ENCODE data around the gene ARHGAP24. TPM values are rescaled to one million over a fixed set of nuclear protein-coding genes. Genes with fewer than 3 reads are reported as not detected.
"Not testable (repeated sequence)": the region's sequence is repeated elsewhere in the genome, so short reads cannot be mapped to it uniquely, and the experiment has no call there.

Gene ARHGAP24
- total and polyA plus RNA-seq, 12 donors: 0.72 to 53.4 (median 4.4) TPM

DNA sequence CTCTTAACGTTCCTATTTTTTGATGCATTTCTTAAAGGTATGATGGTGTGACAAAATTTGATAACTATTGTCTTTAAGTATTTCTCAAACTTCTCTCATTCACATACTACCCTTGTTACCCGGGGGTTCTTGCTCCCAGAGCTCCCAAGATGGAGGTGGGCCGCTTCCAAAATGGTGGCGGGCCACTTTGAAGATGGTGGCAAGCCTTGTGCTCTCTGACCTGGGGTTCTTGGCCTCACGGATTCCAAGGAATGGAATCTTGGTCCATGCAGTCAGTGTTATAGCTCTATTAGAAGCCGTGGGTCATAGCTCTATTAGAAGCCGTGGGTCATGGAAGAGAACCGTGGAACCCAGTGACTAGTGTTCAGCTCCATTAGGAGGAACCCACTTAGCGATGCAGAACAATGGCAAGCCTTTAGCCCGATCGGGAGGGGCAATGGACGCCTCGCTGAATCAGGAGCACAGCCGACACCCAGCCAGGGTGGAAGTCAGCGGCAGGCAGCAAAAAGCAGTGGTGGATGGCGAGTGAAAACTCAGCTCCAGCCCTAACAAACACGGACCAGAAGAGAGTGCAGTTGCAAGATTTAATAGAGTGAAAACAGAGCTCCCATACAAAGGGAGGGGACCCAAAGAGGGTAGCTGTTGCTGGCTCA is 481.5 kb downstream of the ARHGAP24 start:
- no peak for DNase-seq
- intact Hi-C loops (cut with DNase I): no loop called here

DNA sequence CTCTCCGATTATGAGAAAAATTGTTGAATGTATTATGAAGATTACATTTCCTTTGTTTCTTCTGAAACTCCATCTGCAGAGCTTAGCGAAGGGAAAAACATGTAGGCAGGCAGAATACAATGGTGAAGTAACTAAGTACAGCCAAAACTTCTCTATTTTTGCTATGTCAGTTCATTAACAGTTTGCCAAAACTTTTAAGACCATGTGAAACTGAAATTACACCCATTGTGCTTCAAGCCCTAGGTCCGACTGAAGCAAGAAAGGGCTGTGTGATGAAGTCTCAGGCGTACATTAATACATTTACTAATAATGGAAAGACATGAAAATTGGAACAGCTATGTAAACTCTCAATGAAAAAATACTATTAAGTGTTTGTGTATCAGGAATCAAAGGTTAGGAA is 486.9 kb downstream of the ARHGAP24 start:
- TF ChIP-seq POLR2A (IDR thresholded peaks at IDR 0.05): no peak
- TF ChIP-seq, protein P1, sequence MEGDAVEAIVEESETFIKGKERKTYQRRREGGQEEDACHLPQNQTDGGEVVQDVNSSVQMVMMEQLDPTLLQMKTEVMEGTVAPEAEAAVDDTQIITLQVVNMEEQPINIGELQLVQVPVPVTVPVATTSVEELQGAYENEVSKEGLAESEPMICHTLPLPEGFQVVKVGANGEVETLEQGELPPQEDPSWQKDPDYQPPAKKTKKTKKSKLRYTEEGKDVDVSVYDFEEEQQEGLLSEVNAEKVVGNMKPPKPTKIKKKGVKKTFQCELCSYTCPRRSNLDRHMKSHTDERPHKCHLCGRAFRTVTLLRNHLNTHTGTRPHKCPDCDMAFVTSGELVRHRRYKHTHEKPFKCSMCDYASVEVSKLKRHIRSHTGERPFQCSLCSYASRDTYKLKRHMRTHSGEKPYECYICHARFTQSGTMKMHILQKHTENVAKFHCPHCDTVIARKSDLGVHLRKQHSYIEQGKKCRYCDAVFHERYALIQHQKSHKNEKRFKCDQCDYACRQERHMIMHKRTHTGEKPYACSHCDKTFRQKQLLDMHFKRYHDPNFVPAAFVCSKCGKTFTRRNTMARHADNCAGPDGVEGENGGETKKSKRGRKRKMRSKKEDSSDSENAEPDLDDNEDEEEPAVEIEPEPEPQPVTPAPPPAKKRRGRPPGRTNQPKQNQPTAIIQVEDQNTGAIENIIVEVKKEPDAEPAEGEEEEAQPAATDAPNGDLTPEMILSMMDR (IDR thresholded peaks at IDR 0.05): no peak
- WGBS, 4 donors: 79 to 86% (median 83%) methylated on average over 4 of the region's 4 CpGs
- no peak overlapping the region for H3K4me3 ChIP-seq
- no peaks in the 10 kb centered on the region for H3K4me1 ChIP-seq (replicated peaks in 1 of 2)
- DNase-seq: no peak
- no peaks in the 10 kb centered on the region for H3K9me3 ChIP-seq (replicated peaks in 1 of 3)
- H3K27me3 ChIP-seq: no peaks in the 10 kb centered on the region
- intact Hi-C loops (cut with DNase I): no loop called here
- H3K27ac ChIP-seq: no peak overlapping the region
- no peaks in the 10 kb centered on the region for H3K36me3 ChIP-seq (replicated peaks in 1 of 2)

More for the DNA sequence above, 481.5 kb downstream of the ARHGAP24 start:
- no peak overlapping the region for H3K27ac ChIP-seq
- H3K36me3 ChIP-seq (replicated peaks in 1 of 2): no peaks in the 10 kb centered on the region
- H3K9me3 ChIP-seq (replicated peaks in 1 of 3): no peaks in the 10 kb centered on the region
- no peaks in the 10 kb centered on the region for H3K4me1 ChIP-seq (replicated peaks in 1 of 2)
- H3K27me3 ChIP-seq: no peaks in the 10 kb centered on the region
- WGBS, 4 donors: 90 to 92% (median 92%) methylated on average over 17 of the region's 17 CpGs
- no peak for TF ChIP-seq POLR2A (IDR thresholded peaks at IDR 0.05)
- TF ChIP-seq, protein P1 (IDR thresholded peaks at IDR 0.05): no peak
- no peak overlapping the region for H3K4me3 ChIP-seq

DNA sequence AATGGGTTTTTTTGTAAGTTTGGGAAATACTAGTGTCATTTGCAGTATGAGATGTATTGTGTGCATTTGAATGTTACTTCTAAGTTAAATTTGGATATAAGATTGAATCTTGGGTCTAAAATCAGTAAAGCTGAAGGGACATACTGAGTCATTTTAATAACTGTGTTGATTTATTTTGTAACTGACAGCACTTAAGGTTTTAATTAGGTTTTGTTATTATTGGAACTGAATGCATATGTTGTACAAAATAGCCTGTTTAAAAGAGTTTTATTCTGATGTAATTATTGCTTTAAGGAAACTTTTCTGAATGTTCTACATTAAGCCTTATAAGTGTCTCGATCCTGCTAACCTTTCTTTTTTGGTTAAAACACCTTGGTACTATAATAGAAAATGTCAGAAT is 488.3 kb downstream of the ARHGAP24 start:
- no peaks in the 10 kb centered on the region for H3K9me3 ChIP-seq (replicated peaks in 1 of 3)
- intact Hi-C loops (cut with DNase I): no loop called here
- DNase-seq: no peak
- no peak overlapping the region for H3K4me3 ChIP-seq
- 85 to 97% (median 94%) methylated on average over 1 of the region's 1 CpG for WGBS, 4 donors
- H3K27ac ChIP-seq: no peak overlapping the region
- H3K4me1 ChIP-seq (replicated peaks in 1 of 2): no peaks in the 10 kb centered on the region
- TF ChIP-seq POLR2A (IDR thresholded peaks at IDR 0.05): no peak
- TF ChIP-seq, protein P1 (IDR thresholded peaks at IDR 0.05): no peak
- H3K36me3 ChIP-seq (replicated peaks in 1 of 2): no peaks in the 10 kb centered on the region
- H3K27me3 ChIP-seq: no peaks in the 10 kb centered on the region

DNA sequence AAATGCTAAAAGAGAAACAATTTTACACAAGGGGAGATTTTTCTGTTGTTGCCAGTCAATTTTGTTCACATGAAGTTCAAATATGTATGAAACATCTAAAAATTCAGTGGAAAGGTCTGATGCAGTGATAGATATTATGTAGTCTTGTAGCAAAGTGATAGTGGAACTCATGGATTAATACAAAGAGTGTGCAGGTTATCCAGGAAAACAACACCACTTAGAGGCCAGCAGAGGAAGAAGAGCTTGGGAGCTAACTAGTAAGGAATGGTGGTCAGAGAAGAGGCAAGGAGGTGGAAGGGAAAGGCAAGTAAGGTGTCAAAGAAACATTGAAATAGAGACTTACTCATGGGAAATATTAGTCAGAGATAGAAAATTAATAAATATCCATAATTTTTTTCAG is 489.3 kb downstream of the ARHGAP24 start:
- no peaks in the 10 kb centered on the region for H3K36me3 ChIP-seq (replicated peaks in 1 of 2)
- no peaks in the 10 kb centered on the region for H3K9me3 ChIP-seq (replicated peaks in 1 of 3)
- H3K27ac ChIP-seq: no peak overlapping the region
- TF ChIP-seq, protein P1 (IDR thresholded peaks at IDR 0.05): no peak
- TF ChIP-seq POLR2A (IDR thresholded peaks at IDR 0.05): no peak
- DNase-seq: no peak
- H3K4me1 ChIP-seq (replicated peaks in 1 of 2): no peaks in the 10 kb centered on the region
- H3K4me3 ChIP-seq: no peak overlapping the region
- intact Hi-C loops (cut with DNase I): no loop called here
- H3K27me3 ChIP-seq: no peaks in the 10 kb centered on the region

DNA sequence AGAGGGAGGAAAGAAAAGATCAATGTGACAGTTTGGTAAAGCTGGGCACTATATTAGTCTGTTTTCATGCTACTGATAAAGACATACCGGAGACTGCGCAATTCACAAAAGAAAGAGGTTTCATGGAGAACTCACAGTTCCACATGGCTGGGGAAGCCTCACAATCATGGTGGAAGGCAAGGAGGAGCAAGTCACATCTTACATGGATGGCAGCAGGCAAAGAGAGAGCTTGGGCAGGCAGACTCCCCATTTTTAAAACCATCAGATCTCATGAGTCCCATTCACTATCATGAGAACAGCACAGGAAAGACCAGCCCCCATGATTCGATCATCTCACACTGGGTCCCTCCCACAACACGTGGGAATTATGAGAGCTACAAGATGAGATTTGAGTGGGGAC is 490.1 kb downstream of the ARHGAP24 start:
- H3K4me3 ChIP-seq; H3K4me1 ChIP-seq (replicated peaks in 1 of 2); H3K9me3 ChIP-seq (replicated peaks in 1 of 3); H3K36me3 ChIP-seq (replicated peaks in 1 of 2); H3K27ac ChIP-seq; intact Hi-C loops (cut with DNase I); H3K27me3 ChIP-seq; DNase-seq: not testable (repeated sequence)
- 90 to 96% (median 93%) methylated on average over 4 of the region's 4 CpGs for WGBS, 4 donors
